Kidney (tissue), 14 donors: ENCODE data around the gene UQCC2. TPM values are rescaled to one million over a fixed set of nuclear protein-coding genes. Genes with fewer than 3 reads are reported as not detected.

ENCODE experiments used
- DNase-seq, 5 donors: peaks; one replicate each; pipeline ENCODE4 v3.0.0-alpha.2; 2013 to 2020
- FAIRE-seq: peaks from 2 replicates; lab custom pipeline; 2012; peaks lifted over from hg19 to GRCh38; lab: Jason Lieb, UNC
- H3K27ac ChIP-seq, 2 donors: one replicate each; pipeline ENCODE4 v1.7.0; 2013; ENCODE audit warnings: low read depth in 2 of 2, low read length in 2 of 2, inconsistent platforms in 1 of 2
- H3K27me3 ChIP-seq: one replicate; pipeline ENCODE4 v1.7.1; 2013; ENCODE audit warnings: low read length, inconsistent platforms; ENCODE audit not compliant: control insufficient read depth, insufficient read depth
- H3K36me3 ChIP-seq, 3 donors: one replicate each; pipeline versions ENCODE4 v1.7.0 to v1.7.1; 2013; ENCODE audit warnings: low read length in 3 of 3, control low read depth in 1 of 3, inconsistent platforms in 1 of 3; ENCODE audit not compliant: insufficient read depth in 3 of 3, control insufficient read depth in 2 of 3
- H3K4me1 ChIP-seq, 3 donors: one replicate each; pipeline versions ENCODE4 v1.7.0 to v1.7.1; 2013; ENCODE audit warnings: low read length in 3 of 3, inconsistent platforms in 1 of 3, low read depth in 1 of 3; ENCODE audit not compliant: control insufficient read depth in 2 of 3, insufficient read depth in 2 of 3
- H3K4me3 ChIP-seq, 3 donors: one replicate each; pipeline versions ENCODE4 v1.7.0 to v1.8.1; 2013; ENCODE audit warnings: low read length in 3 of 3, control low read depth in 1 of 3, inconsistent platforms in 1 of 3
- H3K9ac ChIP-seq, 3 donors: one replicate each; pipeline versions ENCODE4 v1.7.0 to v1.7.1; 2013; ENCODE audit warnings: low read length in 3 of 3, control low read depth in 1 of 3, inconsistent platforms in 1 of 3
- H3K9me3 ChIP-seq, 3 donors: one replicate each; pipeline versions ENCODE4 v1.7.0 to v1.7.1; 2013; ENCODE audit warnings: low read length in 3 of 3, control low read depth in 1 of 3, inconsistent platforms in 1 of 3; ENCODE audit not compliant: control insufficient read depth in 2 of 3, insufficient read depth in 1 of 3
- intact Hi-C: fragments of 100-400 bp; cut with DNase I; formaldehyde crosslinking; loops from one replicate; pipeline ENCODE4 v1.11.1; 2022
- polyA plus RNA-seq: library from polyadenylated mRNA; stranded (reverse); fragments of 350-450 nt; fragmentation: Illumina TruSeq; extraction: RNeasy Lipid Tissue Mini Kit (QIAGEN cat#74804); gene quantifications from one replicate; pipeline ENCODE4 v1.2.3, GENCODE V29; 2014; ENCODE audit warnings: low read depth, low replicate concordance; ENCODE audit not compliant: insufficient read depth
- total RNA-seq: library from RNA; stranded (reverse); fragmentation: NEBNext Ultra II Directional; extraction: Animal tissue kit (Norgen Biotek cat#: 25700); gene quantifications from one replicate; pipeline ENCODE4 v1.2.1, GENCODE V29; 2021
- TF ChIP-seq, protein P1 (sequence below): IDR thresholded peaks from 3 replicates; pipeline ENCODE4 v1.5.1; 2012; ENCODE audit warnings: mild to moderate bottlenecking, moderate library complexity, borderline replicate concordance; ENCODE audit not compliant: insufficient read depth; ENCODE audit errors: extremely low read depth
- donor health status: control.
- donor health status: control.
- donor health status: control.
- donor health status: control.
- donor health status: control.
- donor health status: DM: yes; HTN: yes; CAD: no.
- donor health status: Normal renal cell carcinoma (clear cell type).

UQCC2 gene
- total and polyA plus RNA-seq, 2 donors from 2014 or later = 39.6 to 189 TPM

DNA sequence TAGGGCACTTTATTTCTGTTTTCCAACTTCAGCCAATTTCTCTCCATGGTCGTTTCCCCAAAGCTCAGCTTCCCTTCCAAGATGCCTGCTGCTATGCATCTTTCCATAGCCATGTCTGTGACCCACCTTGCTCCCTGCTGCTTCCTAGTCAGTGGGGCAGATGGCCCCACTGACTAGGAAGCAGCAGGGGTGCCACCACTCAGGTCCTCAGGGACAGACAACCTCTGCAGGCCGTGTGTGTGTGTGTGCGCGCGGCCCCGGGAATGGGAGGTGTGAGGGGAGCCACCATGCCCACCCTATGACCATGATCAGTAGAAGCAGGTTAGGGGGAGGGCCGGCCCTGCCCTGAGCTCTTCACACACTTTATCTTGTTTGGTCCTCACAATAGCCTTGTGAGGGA, 37.9 kb upstream of the UQCC2 start:
- Histone ChIP-seq H3K4me1 (peaks cover 2 to 17% (median 9%) of the 10 kb centered on the region in 3 donors), H3K36me3 (no peaks in the 10 kb centered on the region), H3K27me3 (no peaks in the 10 kb centered on the region), H3K9ac (no peak overlapping the region), H3K4me3 (no peak overlapping the region), H3K9me3 (no peaks in the 10 kb centered on the region), H3K27ac (no peak overlapping the region)
- FAIRE-seq = no peak
- DNase-seq = no peak
- intact Hi-C loops = loop anchor here (10.0 kb wide), 1 partner anchor 275 kb away; no protein-coding TSS in a partner anchor
- TF ChIP-seq, protein P1, sequence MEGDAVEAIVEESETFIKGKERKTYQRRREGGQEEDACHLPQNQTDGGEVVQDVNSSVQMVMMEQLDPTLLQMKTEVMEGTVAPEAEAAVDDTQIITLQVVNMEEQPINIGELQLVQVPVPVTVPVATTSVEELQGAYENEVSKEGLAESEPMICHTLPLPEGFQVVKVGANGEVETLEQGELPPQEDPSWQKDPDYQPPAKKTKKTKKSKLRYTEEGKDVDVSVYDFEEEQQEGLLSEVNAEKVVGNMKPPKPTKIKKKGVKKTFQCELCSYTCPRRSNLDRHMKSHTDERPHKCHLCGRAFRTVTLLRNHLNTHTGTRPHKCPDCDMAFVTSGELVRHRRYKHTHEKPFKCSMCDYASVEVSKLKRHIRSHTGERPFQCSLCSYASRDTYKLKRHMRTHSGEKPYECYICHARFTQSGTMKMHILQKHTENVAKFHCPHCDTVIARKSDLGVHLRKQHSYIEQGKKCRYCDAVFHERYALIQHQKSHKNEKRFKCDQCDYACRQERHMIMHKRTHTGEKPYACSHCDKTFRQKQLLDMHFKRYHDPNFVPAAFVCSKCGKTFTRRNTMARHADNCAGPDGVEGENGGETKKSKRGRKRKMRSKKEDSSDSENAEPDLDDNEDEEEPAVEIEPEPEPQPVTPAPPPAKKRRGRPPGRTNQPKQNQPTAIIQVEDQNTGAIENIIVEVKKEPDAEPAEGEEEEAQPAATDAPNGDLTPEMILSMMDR = no peak

DNA sequence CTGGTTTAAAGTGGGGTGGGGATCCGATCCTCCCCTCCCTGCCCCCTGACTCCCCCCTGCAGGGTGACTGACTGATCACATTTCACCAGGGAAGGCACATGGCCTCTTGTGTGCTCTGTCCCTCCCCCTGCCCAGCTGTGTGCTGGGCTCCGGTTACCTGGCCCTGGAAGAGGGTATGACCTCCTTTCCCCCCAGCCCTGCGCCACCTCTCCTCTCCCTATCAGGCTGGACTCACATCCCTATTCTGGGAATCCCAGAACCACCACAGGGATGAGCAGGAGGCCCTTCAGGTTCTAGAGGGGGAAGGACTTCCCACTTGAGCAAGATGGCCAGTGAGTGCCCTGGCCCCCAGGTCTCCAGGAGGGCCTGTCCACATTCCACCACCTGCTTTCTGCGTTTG, 37.3 kb upstream of the UQCC2 start:
- Histone ChIP-seq H3K27me3 (no peaks in the 10 kb centered on the region), H3K36me3 (no peaks in the 10 kb centered on the region), H3K9ac (no peak overlapping the region), H3K4me1 (peaks cover 4 to 18% (median 13%) of the 10 kb centered on the region in 3 donors), H3K27ac (no peak overlapping the region), H3K9me3 (no peaks in the 10 kb centered on the region), H3K4me3 (no peak overlapping the region)
- FAIRE-seq (no peak), DNase-seq (peak in 2 of 5 donors; percentile 67 to 70)
- TF ChIP-seq, protein P1 = no peak
- intact Hi-C loops = loop anchor here (10.0 kb wide), 1 partner anchor 276 kb away; no protein-coding TSS in a partner anchor

DNA sequence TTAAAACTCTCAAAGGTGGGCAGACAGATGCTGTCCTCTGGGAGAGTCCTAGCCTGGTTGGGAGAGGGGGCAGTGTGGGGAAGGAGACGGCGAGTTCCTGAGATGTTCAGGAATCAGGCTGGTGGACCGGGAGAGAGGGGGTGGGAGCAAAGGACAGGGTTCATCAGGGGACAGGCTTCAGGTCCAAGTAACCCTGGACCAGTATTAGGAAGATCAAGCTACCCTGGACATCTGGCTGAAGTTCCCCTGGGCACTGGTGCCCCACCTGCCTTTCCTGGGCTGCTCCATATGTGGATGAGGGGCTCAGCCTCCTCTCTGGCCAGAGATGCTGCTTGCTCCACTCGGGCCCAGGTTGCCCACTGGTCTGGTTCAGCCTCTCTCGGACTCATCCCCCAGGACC, 36.3 kb upstream of the UQCC2 start:
- H3K27me3 ChIP-seq = no peaks in the 10 kb centered on the region
- H3K27ac ChIP-seq = no peak overlapping the region
- DNase-seq (no peak), FAIRE-seq (no peak)
- peaks cover 4 to 18% (median 13%) of the 10 kb centered on the region in 3 donors for H3K4me1 ChIP-seq
- no peak overlapping the region for H3K4me3 ChIP-seq
- TF ChIP-seq, protein P1 = no peak
- H3K36me3 ChIP-seq = no peaks in the 10 kb centered on the region
- no peak overlapping the region for H3K9ac ChIP-seq
- H3K9me3 ChIP-seq = no peaks in the 10 kb centered on the region
- intact Hi-C loops = loop anchor here (10.0 kb wide), 1 partner anchor 277 kb away; no protein-coding TSS in a partner anchor

DNA sequence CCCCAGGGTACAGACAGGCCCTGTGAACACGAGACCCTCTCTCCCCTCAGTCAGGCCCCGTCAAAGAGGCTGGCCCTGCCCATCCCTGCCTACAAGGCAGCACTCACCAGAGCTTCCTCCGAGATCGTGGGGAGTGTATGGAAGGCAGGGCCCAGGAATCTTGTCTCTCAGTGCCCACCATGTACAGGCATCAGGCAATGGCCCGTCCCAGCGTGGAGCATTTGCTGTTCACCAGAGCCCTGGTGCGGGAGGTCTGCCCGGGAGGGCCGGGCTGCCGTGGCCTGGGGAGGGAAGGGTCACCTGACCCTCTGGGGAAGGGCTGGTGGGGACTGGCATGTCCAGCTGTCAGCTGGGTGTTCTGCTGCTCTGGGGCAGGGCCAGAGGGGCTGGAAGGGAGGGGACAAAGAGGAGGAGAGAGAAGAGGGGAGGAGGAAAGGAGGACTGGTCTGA, 35.2 kb upstream of the UQCC2 start, which contains the start of gene IP6K3:
TSS of gene IP6K3 (minus strand) at position 255 of the 450 bp plus-strand sequence. CDS start 11,429 bp downstream, outside the sequence.
- TF ChIP-seq, protein P1 = no peak
- FAIRE-seq (no peak), DNase-seq (peak in 1 of 5 donors; percentile 52)
- peak within 1 kb of the TSS in 2 of 3 donors; percentile 70 to 79 for H3K4me3 ChIP-seq
- H3K27ac ChIP-seq = peak within 1 kb of the TSS; percentile 57 to 87
- no peaks in the 10 kb centered on the region for H3K9me3 ChIP-seq
- no peaks in the 10 kb centered on the region for H3K36me3 ChIP-seq
- intact Hi-C loops = loop anchor here (10.0 kb wide), 1 partner anchor 278 kb away; no protein-coding TSS in a partner anchor
- peaks cover 4 to 18% (median 13%) of the 10 kb centered on the region in 3 donors for H3K4me1 ChIP-seq
- H3K9ac ChIP-seq = peak within 1 kb of the TSS in 1 of 3 donors; percentile 87
- H3K27me3 ChIP-seq = no peaks in the 10 kb centered on the region
